WTC11 (cell line): ENCODE results near the gene SLC30A9.

Source experiments
- CREB1 ChIP-seq: sonication (generic); formaldehyde crosslinking; IDR thresholded peaks from 2 replicates; pipeline ENCODE4 v1.8.0; 2023; ENCODE audit warnings: mild to moderate bottlenecking, missing genetic modification reagents
- TF ChIP-seq, protein P1 (sequence below): fragments of 200-600 bp; IDR thresholded peaks from 2 replicates; pipeline ENCODE4 v1.8.0; 2022; ENCODE audit warnings: antibody characterized with exemption
- TF ChIP-seq, protein P2 (sequence below): sonication (generic); formaldehyde crosslinking; IDR thresholded peaks from 2 replicates; pipeline ENCODE4 v1.8.1; 2023; ENCODE audit warnings: mild to moderate bottlenecking, missing genetic modification reagents, borderline replicate concordance

DNA sequence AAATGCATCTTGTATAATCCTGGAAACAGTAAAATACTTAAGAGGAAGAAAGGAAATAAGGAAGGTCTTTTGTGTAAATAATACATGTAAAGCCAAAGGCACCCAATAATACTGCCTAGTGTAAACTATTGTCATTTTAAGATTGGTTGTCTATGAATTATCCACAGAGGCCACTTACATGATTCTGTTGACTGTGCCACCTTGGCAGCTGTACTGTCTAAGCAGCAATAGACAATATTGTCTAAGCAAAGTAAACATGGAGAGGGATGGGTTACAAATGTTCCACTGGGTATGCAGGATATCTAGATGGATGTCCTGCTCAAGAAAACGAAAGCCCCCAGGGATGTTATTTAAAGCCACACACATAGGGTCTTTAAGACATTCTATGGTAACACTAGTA, 142.7 kb downstream of the SLC30A9 start:
- TF ChIP-seq, protein P1, sequence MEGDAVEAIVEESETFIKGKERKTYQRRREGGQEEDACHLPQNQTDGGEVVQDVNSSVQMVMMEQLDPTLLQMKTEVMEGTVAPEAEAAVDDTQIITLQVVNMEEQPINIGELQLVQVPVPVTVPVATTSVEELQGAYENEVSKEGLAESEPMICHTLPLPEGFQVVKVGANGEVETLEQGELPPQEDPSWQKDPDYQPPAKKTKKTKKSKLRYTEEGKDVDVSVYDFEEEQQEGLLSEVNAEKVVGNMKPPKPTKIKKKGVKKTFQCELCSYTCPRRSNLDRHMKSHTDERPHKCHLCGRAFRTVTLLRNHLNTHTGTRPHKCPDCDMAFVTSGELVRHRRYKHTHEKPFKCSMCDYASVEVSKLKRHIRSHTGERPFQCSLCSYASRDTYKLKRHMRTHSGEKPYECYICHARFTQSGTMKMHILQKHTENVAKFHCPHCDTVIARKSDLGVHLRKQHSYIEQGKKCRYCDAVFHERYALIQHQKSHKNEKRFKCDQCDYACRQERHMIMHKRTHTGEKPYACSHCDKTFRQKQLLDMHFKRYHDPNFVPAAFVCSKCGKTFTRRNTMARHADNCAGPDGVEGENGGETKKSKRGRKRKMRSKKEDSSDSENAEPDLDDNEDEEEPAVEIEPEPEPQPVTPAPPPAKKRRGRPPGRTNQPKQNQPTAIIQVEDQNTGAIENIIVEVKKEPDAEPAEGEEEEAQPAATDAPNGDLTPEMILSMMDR = no peak
- no peak for TF ChIP-seq CREB1 (CRISPR knock-in tag)
- TF ChIP-seq, protein P2, sequence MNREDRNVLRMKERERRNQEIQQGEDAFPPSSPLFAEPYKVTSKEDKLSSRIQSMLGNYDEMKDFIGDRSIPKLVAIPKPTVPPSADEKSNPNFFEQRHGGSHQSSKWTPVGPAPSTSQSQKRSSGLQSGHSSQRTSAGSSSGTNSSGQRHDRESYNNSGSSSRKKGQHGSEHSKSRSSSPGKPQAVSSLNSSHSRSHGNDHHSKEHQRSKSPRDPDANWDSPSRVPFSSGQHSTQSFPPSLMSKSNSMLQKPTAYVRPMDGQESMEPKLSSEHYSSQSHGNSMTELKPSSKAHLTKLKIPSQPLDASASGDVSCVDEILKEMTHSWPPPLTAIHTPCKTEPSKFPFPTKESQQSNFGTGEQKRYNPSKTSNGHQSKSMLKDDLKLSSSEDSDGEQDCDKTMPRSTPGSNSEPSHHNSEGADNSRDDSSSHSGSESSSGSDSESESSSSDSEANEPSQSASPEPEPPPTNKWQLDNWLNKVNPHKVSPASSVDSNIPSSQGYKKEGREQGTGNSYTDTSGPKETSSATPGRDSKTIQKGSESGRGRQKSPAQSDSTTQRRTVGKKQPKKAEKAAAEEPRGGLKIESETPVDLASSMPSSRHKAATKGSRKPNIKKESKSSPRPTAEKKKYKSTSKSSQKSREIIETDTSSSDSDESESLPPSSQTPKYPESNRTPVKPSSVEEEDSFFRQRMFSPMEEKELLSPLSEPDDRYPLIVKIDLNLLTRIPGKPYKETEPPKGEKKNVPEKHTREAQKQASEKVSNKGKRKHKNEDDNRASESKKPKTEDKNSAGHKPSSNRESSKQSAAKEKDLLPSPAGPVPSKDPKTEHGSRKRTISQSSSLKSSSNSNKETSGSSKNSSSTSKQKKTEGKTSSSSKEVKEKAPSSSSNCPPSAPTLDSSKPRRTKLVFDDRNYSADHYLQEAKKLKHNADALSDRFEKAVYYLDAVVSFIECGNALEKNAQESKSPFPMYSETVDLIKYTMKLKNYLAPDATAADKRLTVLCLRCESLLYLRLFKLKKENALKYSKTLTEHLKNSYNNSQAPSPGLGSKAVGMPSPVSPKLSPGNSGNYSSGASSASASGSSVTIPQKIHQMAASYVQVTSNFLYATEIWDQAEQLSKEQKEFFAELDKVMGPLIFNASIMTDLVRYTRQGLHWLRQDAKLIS = no peak
